ENCODE measurements around the gene MSRB1.

The MSRB1 gene

GRCh38 chr16:1989209-1990100, 46.5 kb upstream of the MSRB1 start, which contains the start of gene SYNGR3:
SYNGR3 (plus strand) TSS chr16:1989970; CDS start chr16:1990103, 133 bp downstream.
- Histone ChIP-seq H3K4me1 (ENCODE audit: insufficient read depth, low read length, severe bottlenecking) (peaks cover 40% of the 10 kb centered on the region), H2AFZ (ENCODE audit: low read length) (no peak within 1 kb of the TSS), H3K79me2 (ENCODE audit: insufficient read depth, low read length) (no peaks in the 10 kb centered on the region), H3K4me3 (ENCODE audit: low read depth, low read length, poor library complexity, severe bottlenecking) (peak within 1 kb of the TSS; percentile 60), H3K27me3 (ENCODE audit: insufficient read depth, low read length) (peaks cover 6% of the 10 kb centered on the region; the same call in 1 of the 2 replicates), H4K20me1 (ENCODE audit: insufficient read depth, low read length) (no peaks in the 10 kb centered on the region), H3K36me3 (ENCODE audit: insufficient read depth, low read length) (peaks cover 13% of the 10 kb centered on the region), H3F3A (ENCODE audit: insufficient read depth, low read length) (no peaks in the 10 kb centered on the region; the same call in 1 of the 2 replicates), H3K9me3 (ENCODE audit: low read length) (no peaks in the 10 kb centered on the region), H3K9me2 (ENCODE audit: low read depth, low read length) (no peaks in the 10 kb centered on the region), H3K9ac (ENCODE audit: low read length) (peak within 1 kb of the TSS; percentile 36; the same call in 1 of the 2 replicates), H3K27ac (ENCODE audit: low read depth, low read length, poor library complexity, severe bottlenecking) (no peak within 1 kb of the TSS), H3K4me2 (ENCODE audit: low read length) (peak within 1 kb of the TSS; percentile 68)
- no peak for TF ChIP-seq CTCF (IDR thresholded peaks at IDR 0.05; ENCODE audit: low read length)
- no peak for TF ChIP-seq EZH2 (IDR thresholded peaks at IDR 0.05; ENCODE audit: borderline replicate concordance, low read length)

- Histone ChIP-seq H3K4me2 (ENCODE audit: low read length) (no peak overlapping the region), H3K4me1 (ENCODE audit: insufficient read depth, low read length, severe bottlenecking) (peaks cover 36% of the 10 kb centered on the region), H3F3A (ENCODE audit: insufficient read depth, low read length) (no peaks in the 10 kb centered on the region; the same call in 1 of the 2 replicates)
These were observed 44.2 kb upstream of the MSRB1 start for GRCh38 chr16:1987198-1987597.

More at GRCh38 chr16:1987198-1987597, 44.2 kb upstream of the MSRB1 start:
- Histone ChIP-seq H3K36me3 (ENCODE audit: insufficient read depth, low read length) (peaks cover 13% of the 10 kb centered on the region), H3K9ac (ENCODE audit: low read length) (no peak overlapping the region), H4K20me1 (ENCODE audit: insufficient read depth, low read length) (no peaks in the 10 kb centered on the region), H3K79me2 (ENCODE audit: insufficient read depth, low read length) (no peaks in the 10 kb centered on the region), H3K9me2 (ENCODE audit: low read depth, low read length) (no peaks in the 10 kb centered on the region), H2AFZ (ENCODE audit: low read length) (no peak overlapping the region), H3K27me3 (ENCODE audit: insufficient read depth, low read length) (peaks cover 6% of the 10 kb centered on the region; the same call in 1 of the 2 replicates), H3K27ac (ENCODE audit: low read depth, low read length, poor library complexity, severe bottlenecking) (no peak overlapping the region), H3K9me3 (ENCODE audit: low read length) (no peaks in the 10 kb centered on the region), H3K4me3 (ENCODE audit: low read depth, low read length, poor library complexity, severe bottlenecking) (no peak overlapping the region)
- no peak for TF ChIP-seq EZH2 (IDR thresholded peaks at IDR 0.05; ENCODE audit: borderline replicate concordance, low read length)
- no peak for TF ChIP-seq CTCF (IDR thresholded peaks at IDR 0.05; ENCODE audit: low read length)

Data from OCI-LY1 (cell line).